Erythroblast (primary cell): Measurements from ENCODE around the gene TMEM129.

ENCODE experiments used
- DNase-seq, 2 experiments: peaks; one replicate each; lab custom pipeline; 2025; lab: John Stamatoyannopoulos, UW
- GATA1 ChIP-seq: IDR thresholded peaks from 2 replicates; pipeline ENCODE4 v1.6.1; 2011; ENCODE audit warnings: low read depth, mild to moderate bottlenecking, control low read depth, low read length, moderate library complexity
- POLR2A ChIP-seq: IDR thresholded peaks from 2 replicates; pipeline ENCODE4 v1.6.1; 2011; ENCODE audit warnings: mild to moderate bottlenecking, low read length

The TMEM129 gene

DNA sequence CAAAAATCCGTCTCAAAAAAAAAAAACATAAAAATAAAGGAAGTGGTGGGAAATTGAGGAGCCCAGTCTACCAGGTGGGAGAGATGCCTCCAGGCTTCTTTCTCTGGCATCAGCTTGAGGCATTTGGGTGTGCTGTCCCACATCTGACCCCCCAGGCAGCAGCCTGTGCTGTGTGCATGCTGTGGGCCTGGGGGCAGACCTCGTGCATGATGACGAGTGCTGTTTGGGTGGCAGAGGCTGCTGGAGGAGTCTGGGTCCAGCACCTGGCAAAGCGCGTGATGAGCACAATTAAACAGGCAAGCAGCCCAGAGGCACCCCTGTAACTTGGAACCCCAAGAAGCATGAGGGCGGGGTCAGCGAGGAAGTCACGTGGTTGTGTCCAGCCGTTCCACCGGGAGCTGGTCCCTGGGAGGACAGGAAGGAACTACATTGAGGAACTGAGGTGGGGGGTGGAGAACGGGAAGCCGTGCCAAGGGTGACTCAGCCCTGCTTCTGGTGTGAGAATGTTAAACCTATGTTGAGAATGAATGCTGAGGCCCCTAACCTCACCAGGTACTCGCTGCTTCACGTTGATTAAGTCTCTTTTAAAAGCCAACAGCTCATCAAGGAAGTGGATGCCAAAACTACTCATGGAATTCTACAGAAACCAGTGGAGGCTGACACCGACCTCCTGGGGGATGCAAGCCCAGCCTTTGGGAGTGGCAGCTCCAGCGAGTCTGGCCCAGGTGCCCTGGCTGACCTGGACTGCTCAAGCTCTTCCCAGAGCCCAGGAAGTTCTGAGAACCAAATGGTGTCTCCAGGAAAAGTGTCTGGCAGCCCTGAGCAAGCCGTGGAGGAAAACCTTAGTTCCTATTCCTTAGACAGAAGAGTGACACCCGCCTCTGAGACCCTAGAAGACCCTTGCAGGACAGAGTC lies 6.3 kb upstream of the TMEM129 start:
- TF ChIP-seq POLR2A (peak; percentile 24), GATA1 (no peak)
- DNase-seq, result no peak

DNA sequence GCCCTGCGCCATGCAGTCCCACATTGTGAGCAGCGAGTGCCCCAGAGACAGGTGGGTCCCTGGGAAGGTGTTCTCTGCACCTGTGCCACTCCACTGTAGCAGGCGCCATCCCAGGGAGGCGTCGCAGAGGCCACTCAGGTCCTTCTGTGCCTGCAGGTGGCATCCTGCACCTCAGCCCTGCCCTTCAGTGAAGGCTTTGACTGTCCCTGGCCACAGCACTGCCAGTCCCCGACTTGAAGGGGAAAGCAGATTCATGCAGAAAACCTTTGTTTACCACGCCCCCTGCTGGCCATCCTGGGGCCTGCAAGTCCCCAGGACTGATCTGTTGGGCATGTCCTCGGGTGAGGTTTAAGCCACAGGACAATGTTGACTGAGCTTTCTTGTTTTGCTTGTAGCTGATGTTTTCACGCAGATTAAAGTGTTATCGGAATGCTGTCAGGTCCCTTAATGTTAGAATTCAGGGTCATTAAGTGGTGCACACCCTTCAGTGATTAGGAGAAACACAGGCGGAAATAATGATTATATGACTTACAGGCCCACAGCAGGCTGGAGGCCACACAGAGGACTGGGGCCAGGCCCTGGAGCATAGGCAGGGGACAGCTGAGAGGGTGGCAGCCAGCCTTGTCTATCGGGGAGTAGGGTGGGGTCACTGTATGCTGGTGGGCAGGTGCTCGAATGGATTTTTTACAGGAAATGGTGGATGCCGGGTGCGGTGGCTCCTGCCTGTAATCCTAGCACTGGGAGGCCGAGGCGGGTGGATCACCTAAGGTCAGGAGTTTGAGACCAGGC lies 5.2 kb upstream of the TMEM129 start:
- TF ChIP-seq GATA1 (no peak), POLR2A (no peak)
- DNase-seq, result peak; percentile 87 to 93

DNA sequence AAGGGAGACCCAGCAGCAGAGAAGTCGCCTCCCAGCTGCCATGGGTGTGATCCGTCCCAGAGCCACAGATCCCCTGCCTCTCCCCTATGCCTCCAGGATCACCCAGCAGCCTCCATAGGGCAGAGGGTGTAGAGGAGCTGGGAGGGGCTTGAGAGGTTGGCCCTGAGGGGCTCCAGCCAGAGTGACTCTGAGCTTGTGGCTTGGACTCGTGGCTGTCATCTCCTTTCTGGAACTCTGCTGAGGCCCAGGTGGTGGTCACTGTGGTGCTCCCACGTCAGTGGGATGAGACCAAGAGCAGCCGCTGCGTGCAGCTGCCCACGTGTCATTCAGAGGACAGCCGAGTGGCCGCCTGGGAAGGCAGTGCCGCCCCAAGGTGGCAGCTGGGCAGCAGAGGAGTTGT lies 4.4 kb upstream of the TMEM129 start:
- no peak for TF ChIP-seq GATA1
- no peak for TF ChIP-seq POLR2A
- DNase-seq, result no peak

DNA sequence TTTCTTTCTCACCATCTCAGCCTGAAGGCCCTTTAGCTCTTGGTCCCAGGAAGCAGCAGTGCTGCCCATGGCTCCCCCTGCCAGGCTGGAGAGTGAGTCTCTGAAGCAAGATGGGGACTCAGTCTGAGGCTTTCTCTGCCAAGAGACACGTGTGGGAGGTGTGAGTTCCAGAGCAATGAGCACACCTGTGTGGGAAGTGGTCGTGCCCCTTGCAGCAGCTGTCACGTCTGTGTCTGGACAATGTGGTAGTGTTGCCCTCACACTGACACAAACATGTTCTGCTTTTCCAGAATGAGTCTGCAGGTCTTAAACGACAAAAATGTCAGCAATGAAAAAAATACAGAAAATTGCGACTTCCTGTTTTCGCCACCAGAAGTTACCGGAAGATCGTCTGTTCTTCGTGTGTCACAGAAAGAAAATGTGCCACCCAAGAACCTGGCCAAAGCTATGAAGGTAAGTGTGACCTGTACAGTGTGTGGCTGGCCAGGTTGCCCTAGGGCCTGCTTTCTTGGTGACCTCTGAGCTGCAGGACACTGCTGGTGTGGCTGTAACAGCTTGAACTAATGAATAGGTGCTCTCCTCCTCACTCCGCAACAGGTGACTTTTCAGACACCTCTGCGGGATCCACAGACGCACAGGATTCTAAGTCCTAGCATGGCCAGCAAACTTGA lies 2.1 kb upstream of the TMEM129 start:
- TF ChIP-seq POLR2A, result no peak
- TF ChIP-seq GATA1, result no peak
- no peak for DNase-seq

DNA sequence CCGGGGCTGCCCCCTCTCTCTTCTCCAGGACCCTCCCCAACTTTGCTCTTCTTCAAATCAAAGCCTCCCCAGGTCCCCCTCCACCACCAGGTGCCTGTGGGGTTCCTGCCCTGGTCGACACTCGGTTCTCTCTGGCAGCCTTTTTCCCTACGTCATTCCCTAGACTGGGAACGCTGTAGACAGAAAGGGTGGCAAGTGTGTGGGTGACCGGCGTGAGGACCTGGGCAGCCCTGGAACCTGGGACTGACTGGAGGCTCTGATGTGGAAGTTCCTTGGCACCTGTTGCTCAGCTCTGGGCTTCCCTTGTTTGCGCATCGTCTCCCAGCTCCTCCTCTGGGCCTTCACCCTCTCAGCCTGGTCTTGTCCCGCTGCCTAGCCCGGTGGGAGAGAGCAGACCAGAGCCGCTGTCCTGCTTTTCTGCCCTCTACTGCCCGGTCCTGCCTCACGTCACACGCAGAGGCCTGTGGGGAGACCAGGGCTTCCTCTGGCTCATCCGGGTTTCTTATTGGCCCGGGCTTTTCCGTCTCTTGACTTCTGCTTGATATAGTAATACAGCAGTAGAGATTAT lies 1.5 kb upstream of the TMEM129 start:
- TF ChIP-seq POLR2A, result no peak
- no peak for DNase-seq

DNA sequence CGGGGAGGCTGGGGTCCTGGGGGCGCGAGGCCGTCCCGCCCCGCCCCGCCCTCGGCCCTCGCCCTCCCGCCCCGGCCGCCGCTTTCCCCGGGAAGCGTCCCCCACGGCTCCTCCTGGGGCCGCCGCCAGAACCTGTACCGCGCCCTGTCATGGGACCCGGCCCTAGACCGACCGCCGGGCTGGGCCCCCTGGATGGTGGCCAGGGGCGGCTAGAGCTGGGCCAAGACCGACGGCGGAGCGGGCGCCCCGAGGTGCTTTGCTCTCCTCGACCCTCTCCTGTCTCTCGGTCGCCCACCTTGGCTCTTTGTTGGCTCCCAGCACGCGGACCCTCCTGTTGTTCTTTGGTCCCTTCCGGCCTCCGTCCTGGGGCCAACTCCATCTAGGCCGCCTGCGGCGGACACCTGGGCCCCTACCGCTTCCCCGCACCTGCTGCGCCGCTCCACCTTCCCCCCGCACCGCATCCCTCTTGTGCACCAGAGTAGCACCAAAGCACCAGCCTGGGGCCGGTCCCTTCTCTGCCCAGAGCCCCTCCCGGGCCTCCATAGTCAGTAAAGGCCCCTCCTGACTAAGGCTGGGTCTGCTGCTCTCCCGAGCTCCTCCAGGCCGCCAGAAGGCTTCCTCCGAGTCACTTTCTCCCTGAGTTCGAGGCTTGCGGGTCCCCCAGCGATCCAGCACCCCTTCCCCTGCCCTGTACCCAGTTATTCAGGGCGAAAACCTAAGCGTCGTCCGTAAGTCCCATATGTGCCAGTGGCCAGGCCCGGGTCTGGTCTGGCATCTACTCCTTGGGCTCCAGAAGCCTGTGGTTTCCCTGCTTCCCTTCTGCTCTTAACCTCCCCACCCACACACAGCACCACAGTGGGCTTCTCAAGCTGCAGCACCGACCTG lies 785 bp upstream of the TMEM129 start:
- DNase-seq, result peak; percentile 73 to 81
- TF ChIP-seq GATA1 (no peak), POLR2A (no peak)

DNA sequence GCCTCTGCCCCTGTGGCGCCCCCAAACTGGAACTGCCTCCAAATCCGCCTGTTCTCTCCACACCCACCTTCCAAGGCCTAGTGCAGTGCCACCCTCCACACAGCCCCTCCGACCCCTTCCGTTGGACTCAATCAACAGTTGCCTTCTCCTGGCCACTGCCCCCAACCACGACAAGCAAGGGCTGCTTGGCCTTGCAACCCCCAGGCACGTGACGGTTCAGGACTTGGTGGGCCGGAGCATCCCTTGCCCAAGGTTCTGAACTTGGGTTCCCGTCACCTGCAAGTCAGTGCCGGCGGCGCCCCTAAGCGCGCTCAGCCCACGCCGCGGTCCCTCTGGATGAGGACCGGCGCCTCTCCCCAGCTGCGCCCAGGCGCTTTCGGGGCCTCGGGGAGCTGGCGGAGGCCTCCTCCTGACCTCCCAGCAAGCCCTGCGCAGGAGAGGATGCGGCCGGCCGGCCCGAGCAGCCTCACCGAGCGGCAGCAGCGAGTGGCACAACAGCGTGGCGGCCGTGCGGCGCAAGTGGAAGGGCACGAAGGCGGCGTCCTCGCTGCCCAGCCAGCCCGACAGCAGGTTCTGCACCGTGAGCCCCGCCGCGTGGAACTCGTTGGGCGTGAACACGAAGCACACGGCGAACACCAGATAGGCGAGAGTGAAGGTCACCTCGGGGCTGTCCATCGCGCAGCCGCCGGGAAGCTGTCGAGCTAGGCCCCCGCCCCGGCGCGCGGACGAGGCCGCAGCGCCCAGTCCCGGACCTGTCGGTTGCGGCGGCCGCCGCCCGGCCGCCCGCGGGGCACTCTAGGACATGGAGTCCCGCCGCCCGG lies 750 bp downstream of the TMEM129 start:
- peak; percentile 77 for DNase-seq
- TF ChIP-seq POLR2A (peak; percentile 40), GATA1 (no peak)

DNA sequence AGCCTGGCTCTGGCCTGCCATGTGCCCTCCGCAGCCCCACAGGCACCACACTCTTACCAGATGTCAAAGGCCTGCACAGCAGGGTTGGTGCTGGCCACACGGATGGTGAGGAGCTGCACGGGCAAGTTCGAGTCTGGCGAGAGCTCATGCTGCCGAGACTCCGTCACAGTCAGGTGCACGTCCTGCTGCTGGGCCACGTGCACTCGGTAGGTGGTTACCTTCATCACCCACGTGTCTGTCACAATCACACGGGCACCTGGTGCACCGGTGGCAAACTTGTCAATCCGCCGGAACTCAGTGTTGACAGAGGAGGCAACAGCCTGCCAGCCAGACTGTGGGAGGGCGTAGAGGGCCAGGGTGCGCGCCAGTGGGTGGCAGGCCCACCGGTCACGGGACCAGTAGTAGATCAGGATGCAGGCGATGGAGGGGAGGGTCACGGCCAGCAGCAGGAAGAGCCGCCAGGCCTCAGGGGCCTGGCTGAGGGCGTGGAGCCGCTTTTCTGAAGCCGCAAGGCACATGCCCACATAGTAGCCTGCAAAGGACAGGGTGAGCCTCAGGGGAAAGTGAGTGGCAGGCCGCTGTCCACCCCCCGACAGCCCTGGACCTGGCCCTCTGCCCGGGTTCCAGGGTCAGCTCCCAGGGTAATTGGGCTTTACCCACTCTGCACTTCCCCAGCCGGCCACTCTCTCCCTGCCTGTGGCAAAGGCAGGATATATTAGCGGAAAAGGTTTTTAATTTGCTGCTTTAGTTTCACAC lies 2.9 kb downstream of the TMEM129 start:
- no peak for DNase-seq
- TF ChIP-seq GATA1 (no peak), POLR2A (no peak)

DNA sequence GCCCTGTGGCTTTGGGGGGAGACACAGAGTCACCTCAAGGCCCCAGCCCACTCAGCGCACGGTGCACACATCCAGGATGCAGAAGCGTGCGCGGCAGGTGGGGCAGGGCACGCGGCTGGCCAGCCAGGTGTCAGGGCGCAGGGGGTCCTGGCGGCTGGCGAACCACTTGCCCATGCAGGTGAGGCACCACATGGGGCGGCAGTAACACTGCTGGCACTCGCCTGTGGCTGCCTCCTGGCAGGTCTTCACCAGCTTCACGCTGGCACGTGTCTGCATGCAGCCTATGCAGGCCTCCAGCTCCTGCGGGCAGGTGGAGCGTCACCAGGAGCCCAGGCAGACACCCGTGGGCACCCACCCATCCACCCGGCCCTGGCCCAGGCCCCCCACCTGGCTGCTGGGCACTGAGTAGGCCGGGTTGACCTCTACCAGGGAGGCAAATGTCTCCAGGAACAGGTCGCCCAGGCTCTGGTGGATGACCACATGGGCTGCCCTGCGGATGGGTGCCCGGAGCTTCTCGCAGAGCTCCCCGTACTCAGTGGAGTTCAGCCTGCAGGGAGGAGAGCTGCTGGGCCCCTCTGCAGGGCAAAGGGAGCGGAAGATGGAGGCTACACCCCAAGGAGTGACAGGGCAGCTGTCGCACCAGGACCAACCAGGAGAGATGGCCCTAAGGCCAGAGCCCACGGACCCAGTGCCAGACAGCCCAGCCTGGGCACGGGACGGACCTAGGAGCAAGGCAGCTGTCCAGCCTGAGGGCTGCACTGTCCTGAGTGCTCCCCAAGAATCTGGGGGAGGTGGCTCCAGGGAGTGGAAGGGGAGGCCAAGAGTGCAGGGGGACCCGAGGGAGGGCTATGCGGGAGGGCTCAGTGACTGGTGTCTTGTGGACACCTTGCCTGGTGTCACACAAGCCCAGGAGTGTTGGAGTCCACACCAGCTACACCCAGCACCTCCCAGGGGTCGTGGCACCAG lies 3.7 kb downstream of the TMEM129 start:
- TF ChIP-seq POLR2A (no peak), GATA1 (no peak)
- DNase-seq, result no peak
